ENCODE measurements around the gene PRRT4. TPM values are rescaled to one million over a fixed set of nuclear protein-coding genes. Genes with fewer than 3 reads are reported as not detected.

PRRT4 gene
- total RNA-seq, 1 donor from 2014 or later, result 0.26 TPM

GRCh38 chr7:128374041-128374440 is 12.6 kb upstream of the PRRT4 start:
- ATAC-seq, result no peak
- intact Hi-C loops (cut with DNase I), result no loop called here

DNA sequence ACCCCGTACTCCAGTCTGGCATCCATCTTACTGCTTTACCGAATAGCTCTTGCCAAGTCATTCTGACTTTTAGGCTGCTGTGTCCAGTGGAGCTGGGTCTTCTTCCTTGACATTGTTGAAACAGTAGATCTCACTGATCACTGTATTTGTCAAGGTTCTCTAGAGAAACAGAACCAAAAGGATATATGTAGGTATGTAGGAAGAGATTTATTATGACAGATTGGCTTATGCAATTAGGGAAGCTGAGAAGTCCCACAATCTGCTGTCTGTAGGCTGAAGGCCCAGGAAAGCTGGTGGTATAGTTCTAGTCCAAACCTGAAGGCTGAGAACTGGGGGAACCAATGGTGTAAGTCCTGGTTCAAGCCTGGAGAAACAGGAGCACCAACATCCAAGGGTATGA is 12.1 kb upstream of the PRRT4 start:
- H3K4me3 ChIP-seq, result no peak overlapping the region
- intact Hi-C loops (cut with DNase I), result no loop called here

More at GRCh38 chr7:128374041-128374440, 12.6 kb upstream of the PRRT4 start:
- Histone ChIP-seq H3K9me3 (no peaks in the 10 kb centered on the region), H3K36me3 (no peaks in the 10 kb centered on the region), H3K4me3 (no peak overlapping the region), H3K4me1 (no peaks in the 10 kb centered on the region), H3K27me3 (no peaks in the 10 kb centered on the region), H3K27ac (no peak overlapping the region)
- DNase-seq, result no peak
- no peak for TF ChIP-seq CTCF (IDR thresholded peaks at IDR 0.05)

GRCh38 chr7:128370491-128370890 is 9.0 kb upstream of the PRRT4 start:
- Histone ChIP-seq H3K4me3 (no peak overlapping the region), H3K27ac (no peak overlapping the region), H3K4me1 (no peaks in the 10 kb centered on the region), H3K9me3 (no peaks in the 10 kb centered on the region), H3K36me3 (no peaks in the 10 kb centered on the region), H3K27me3 (peaks cover 4% of the 10 kb centered on the region)
- DNase-seq, result no peak
- intact Hi-C loops (cut with DNase I), result no loop called here
- no peak for TF ChIP-seq CTCF (IDR thresholded peaks at IDR 0.05)
- ATAC-seq, result no peak

More for the DNA sequence above, 12.1 kb upstream of the PRRT4 start:
- no peaks in the 10 kb centered on the region for H3K36me3 ChIP-seq
- no peak for DNase-seq
- TF ChIP-seq CTCF (IDR thresholded peaks at IDR 0.05), result no peak
- no peaks in the 10 kb centered on the region for H3K9me3 ChIP-seq
- H3K27ac ChIP-seq, result no peak overlapping the region
- ATAC-seq, result no peak
- H3K27me3 ChIP-seq, result no peaks in the 10 kb centered on the region
- H3K4me1 ChIP-seq, result no peaks in the 10 kb centered on the region

- no peak for DNase-seq
- no peak overlapping the region for H3K27ac ChIP-seq
- H3K4me3 ChIP-seq, result no peak overlapping the region
- peaks cover under 1% of the 10 kb centered on the region for H3K4me1 ChIP-seq
- no peaks in the 10 kb centered on the region for H3K36me3 ChIP-seq
- no peak for ATAC-seq
- no peak for TF ChIP-seq CTCF (IDR thresholded peaks at IDR 0.05)
- H3K27me3 ChIP-seq, result peaks cover 17% of the 10 kb centered on the region
- no peaks in the 10 kb centered on the region for H3K9me3 ChIP-seq
- intact Hi-C loops (cut with DNase I), result no loop called here
Observed at GRCh38 chr7:128366986-128367385, 5.5 kb upstream of the PRRT4 start.

DNA sequence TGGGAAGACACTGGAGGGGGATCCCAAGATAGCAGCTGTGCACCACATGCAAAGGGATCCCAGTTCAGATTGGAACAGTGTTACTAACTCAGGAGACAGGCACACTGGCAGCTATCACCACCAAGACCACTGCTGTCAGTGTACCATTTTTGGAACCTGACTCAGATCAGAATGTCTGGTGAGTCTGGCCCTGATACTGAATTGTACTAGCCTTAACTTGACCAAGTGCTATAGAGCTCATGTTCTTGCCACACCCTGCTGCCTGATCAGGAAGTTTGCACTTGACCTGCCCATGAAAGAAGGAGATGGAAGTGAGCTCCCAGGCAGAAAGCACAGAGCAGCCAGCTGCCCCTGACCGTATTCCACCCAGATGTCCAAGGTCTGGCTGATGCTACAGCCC is 4.8 kb upstream of the PRRT4 start:
- no peaks in the 10 kb centered on the region for H3K9me3 ChIP-seq
- H3K27me3 ChIP-seq, result peaks cover 17% of the 10 kb centered on the region
- no peak overlapping the region for H3K4me3 ChIP-seq
- intact Hi-C loops (cut with DNase I), result no loop called here
- no peak for DNase-seq
- peak; percentile 40 for ATAC-seq
- peaks cover 3% of the 10 kb centered on the region for H3K4me1 ChIP-seq
- no peak overlapping the region for H3K27ac ChIP-seq
- H3K36me3 ChIP-seq, result no peaks in the 10 kb centered on the region
- no peak for TF ChIP-seq CTCF (IDR thresholded peaks at IDR 0.05)

- Histone ChIP-seq H3K4me3 (no peak overlapping the region), H3K4me1 (peaks cover 7% of the 10 kb centered on the region), H3K27me3 (peaks cover 17% of the 10 kb centered on the region), H3K36me3 (no peaks in the 10 kb centered on the region), H3K9me3 (no peaks in the 10 kb centered on the region), H3K27ac (no peak overlapping the region)
- DNase-seq (no peak), ATAC-seq (no peak)
- TF ChIP-seq CTCF (IDR thresholded peaks at IDR 0.05), result no peak
- intact Hi-C loops (cut with DNase I), result no loop called here
Observed at GRCh38 chr7:128365432-128365831, 3.9 kb upstream of the PRRT4 start.
